Measurements from ENCODE around the gene TIGD7. TPM values are rescaled to one million over a fixed set of nuclear protein-coding genes. Genes with fewer than 3 reads are reported as not detected.

Gene TIGD7
- total and polyA plus RNA-seq, 2 of the 8 experiments (the other 6 are each of a cell fraction or from before 2014, with no cell fraction given): 3.0 to 8.9 TPM

DNA sequence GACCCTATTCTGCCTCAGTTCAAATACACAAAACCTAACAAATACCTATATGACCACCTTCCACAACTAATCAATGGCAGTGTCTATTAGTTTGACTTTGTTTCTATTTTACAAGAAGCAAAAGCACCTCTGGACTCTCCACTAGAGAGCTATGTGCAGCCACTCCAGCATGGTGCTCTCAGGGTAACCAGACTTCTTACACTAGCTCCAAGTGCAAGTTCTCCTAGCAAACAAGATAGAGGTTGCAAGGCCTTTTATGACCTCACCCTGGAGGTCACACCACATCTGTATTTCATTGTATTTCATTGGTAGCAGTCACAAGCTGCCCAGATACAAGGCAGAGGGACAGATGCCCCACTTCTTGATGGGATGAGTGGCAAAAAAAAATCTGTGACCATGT is 30.3 kb downstream of the TIGD7 start:
- POLR2A ChIA-PET (ENCODE audit: partially characterized antibody): interaction anchor here (1.1 kb wide), 1 partner anchor 35 kb away, joined by 3 read pairs; no protein-coding TSS in a partner anchor
- Histone ChIP-seq H3K79me1 (ENCODE audit: low read depth, low read length) (no peaks in the 10 kb centered on the region), H3K27ac (ENCODE audit: low read depth, low read length) (no peak overlapping the region), H2AFZ (ENCODE audit: low read length) (no peak overlapping the region), H3K4me2 (ENCODE audit: insufficient read depth in 1 of 2, low read depth in 2 of 2, low read length in 2 of 2) (no peak overlapping the region), H3K23me2 (ENCODE audit: low read depth, low read length) (no peaks in the 10 kb centered on the region), H3K23ac (ENCODE audit: insufficient read length) (no peak overlapping the region), H3K18ac (ENCODE audit: extremely low read depth, low read length) (no peak overlapping the region), H3K56ac (replicated peaks; ENCODE audit: insufficient read length, low read depth, low read length) (no peak overlapping the region), H2AK5ac (ENCODE audit: low read depth, low read length) (no peak overlapping the region), H4K8ac (ENCODE audit: extremely low read depth, insufficient read depth, low read length) (no peak overlapping the region), H3K36me3 (ENCODE audit: control insufficient read depth in 2 of 4, insufficient read depth in 4 of 4, low read length in 3 of 4) (no peaks in the 10 kb centered on the region), H2BK5ac (ENCODE audit: low read depth, low read length) (no peak overlapping the region), H3K4me1 (replicated peaks in 1 of 4; ENCODE audit: control insufficient read depth in 3 of 4, insufficient read depth in 4 of 4, low read length in 3 of 4) (no peaks in the 10 kb centered on the region), H4K5ac (ENCODE audit: insufficient read length, low read depth, low read length) (no peak overlapping the region), H3K79me2 (ENCODE audit: control insufficient read depth in 1 of 2, insufficient read depth in 2 of 2, low read length in 2 of 2) (no peaks in the 10 kb centered on the region), H3K14ac (ENCODE audit: insufficient read length) (no peak overlapping the region), H2BK120ac (replicated peaks; ENCODE audit: low read depth, low read length) (no peak overlapping the region), H4K20me1 (replicated peaks in 1 of 2; ENCODE audit: control insufficient read depth in 1 of 2, insufficient read depth in 2 of 2, low read length in 2 of 2) (no peaks in the 10 kb centered on the region), H3K4me3 (ENCODE audit: extremely low read depth in 1 of 4, insufficient read depth in 2 of 4, low read depth in 3 of 4, low read length in 4 of 4) (no peak overlapping the region), H2BK12ac (ENCODE audit: low read depth, low read length) (no peak overlapping the region), H3K27me3 (replicated peaks in 1 of 4; ENCODE audit: control insufficient read depth in 3 of 4, extremely low read depth in 1 of 4, insufficient read depth in 3 of 4, low read length in 3 of 4) (no peaks in the 10 kb centered on the region; a peak in 1 of 7 replicates), H4K91ac (replicated peaks; ENCODE audit: insufficient read length, low read length) (no peak overlapping the region), H2BK20ac (ENCODE audit: low read length) (no peak overlapping the region), H3K4ac (replicated peaks; ENCODE audit: insufficient read length, low read depth, low read length) (no peak overlapping the region), H3K9me3 (ENCODE audit: insufficient read depth in 2 of 2, low read depth in 1 of 2, low read length in 1 of 2) (peaks cover 0 to 3% of the 10 kb centered on the region in 2 experiments; a peak in 1 of 4 replicates), H3K9ac (replicated peaks in 1 of 4; ENCODE audit: extremely low read depth in 1 of 4, low read depth in 3 of 4, low read length in 3 of 4) (no peak overlapping the region), H2BK15ac (ENCODE audit: low read length) (no peak overlapping the region)
- FAIRE-seq: no peak
- CTCF ChIA-PET (ENCODE audit: partially characterized antibody): interaction anchor here (2.5 kb wide), 1 partner anchor 8 kb away, joined by 24 read pairs; no protein-coding TSS in a partner anchor
- no peak for DNase-seq (ENCODE audit: low read depth in 1 of 2, low spot score in 2 of 2)
- no peak for TF ChIP-seq EGR1 (IDR thresholded peaks at IDR 0.05; ENCODE audit: borderline replicate concordance, low read depth, low read length)
- no peak for TF ChIP-seq SIX5 (IDR thresholded peaks at IDR 0.05; ENCODE audit: low read depth, low read length)
- TF ChIP-seq KDM5A (IDR thresholded peaks at IDR 0.05; ENCODE audit: low read length): no peak
